Measurements from ENCODE around the gene KCNJ11.

DNA sequence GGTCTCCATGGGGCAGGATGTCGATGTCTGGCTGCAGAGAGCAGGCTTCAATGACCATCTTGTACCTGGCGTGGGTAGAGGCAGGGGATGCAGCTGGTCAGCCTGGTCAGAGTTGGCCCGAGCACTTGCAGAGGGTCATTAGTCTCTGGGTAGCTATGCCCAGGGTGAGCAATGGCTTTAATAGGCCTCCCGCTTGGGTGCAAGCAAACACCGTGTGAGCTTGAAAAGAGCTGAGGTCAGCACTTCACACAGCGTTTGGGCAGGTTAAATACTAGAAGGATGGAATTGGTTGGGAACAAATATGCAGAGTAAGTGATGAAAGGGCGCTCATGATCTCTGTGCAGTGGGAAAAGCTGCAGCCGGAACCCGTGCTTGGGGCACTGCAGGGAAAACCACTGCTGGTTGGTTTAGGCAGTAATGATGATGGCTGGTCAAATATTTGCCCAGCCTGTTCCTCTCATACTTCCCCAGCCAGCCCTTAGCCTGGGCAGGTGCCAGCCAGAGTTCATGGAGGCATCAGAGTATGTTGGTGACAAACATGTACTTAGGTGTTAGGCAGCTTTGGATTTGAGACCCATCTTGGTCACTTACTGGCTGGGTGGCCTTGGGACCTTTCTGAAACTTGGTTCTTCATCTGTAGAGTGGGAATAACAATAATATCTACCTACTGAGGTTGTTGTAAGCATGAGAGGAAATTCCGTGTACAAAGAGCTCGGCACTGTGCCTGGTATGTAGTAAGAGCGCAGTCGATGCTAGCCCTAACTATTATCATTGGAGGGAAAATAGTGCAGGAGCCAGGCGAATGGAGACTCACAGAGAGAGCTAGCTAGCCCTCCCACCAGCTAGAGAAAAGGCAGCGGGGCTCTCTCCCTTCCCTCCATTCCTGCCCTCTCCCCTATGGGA, 25.2 kb upstream of the KCNJ11 start:
- TF ChIP-seq POLR2A (IDR thresholded peaks at IDR 0.05) (no peak), POLR2AphosphoS5 (IDR thresholded peaks at IDR 0.05) (no peak)
- TF ChIP-seq, protein P1, sequence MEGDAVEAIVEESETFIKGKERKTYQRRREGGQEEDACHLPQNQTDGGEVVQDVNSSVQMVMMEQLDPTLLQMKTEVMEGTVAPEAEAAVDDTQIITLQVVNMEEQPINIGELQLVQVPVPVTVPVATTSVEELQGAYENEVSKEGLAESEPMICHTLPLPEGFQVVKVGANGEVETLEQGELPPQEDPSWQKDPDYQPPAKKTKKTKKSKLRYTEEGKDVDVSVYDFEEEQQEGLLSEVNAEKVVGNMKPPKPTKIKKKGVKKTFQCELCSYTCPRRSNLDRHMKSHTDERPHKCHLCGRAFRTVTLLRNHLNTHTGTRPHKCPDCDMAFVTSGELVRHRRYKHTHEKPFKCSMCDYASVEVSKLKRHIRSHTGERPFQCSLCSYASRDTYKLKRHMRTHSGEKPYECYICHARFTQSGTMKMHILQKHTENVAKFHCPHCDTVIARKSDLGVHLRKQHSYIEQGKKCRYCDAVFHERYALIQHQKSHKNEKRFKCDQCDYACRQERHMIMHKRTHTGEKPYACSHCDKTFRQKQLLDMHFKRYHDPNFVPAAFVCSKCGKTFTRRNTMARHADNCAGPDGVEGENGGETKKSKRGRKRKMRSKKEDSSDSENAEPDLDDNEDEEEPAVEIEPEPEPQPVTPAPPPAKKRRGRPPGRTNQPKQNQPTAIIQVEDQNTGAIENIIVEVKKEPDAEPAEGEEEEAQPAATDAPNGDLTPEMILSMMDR (IDR thresholded peaks at IDR 0.05) = no peak
